ENCODE measurements around the gene EVC2. TPM values are rescaled to one million over a fixed set of nuclear protein-coding genes. Genes with fewer than 3 reads are reported as not detected.

Gene EVC2
- polyA plus RNA-seq, 1 donor (not counting 4 experiments of a cell fraction or from before 2014, with no cell fraction given), result 1.7 TPM

DNA sequence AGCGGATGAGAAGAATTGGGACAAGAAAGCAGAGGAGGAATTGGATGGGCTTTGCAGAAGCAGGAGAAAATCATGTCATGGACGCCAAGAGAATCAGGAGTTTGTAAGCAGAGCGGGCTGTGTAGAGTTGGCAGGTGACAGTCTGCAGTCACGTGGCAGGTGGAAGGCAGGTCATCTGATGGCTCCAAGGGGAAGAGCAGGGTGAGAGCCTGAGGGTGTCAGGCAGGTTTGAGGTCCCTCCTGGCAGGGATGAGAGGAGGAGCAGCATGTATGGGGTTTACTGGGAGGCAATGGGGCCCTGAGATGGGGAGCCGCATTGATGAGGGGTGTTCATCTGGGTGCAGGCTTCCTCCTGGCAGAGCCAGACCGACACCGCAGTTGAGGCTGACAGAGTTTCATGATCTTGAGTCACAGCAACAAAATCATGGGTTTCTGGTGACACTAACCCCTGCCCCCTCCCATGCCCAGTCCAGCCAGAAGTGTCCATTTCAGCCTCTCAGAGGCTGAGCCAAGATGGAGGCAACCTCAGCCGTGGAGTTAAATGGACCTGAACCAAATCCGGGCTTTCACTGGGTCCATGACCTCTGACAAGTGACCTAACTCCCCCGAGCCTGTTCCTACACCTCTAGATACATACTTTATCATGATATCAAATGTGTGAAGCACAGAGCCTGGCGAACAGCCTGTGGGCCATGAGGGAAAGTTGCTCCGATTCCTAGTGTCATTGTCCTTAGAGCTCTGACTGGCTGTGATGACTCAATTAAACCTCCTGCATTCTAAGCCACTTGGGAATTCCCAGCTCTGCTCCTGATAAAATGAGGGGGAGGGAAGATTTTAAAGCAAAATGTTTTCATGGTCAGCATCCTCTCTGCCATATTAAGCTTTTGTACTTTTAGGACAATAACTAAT, 38.7 kb upstream of the EVC2 start:
- FAIRE-seq (no peak), DNase-seq (ENCODE audit: low read depth, low spot score) (no peak)
- Histone ChIP-seq H3K27ac (ENCODE audit: control insufficient read depth, insufficient read depth, low read length) (peak overlapping the region; percentile 58), H3K9ac (ENCODE audit: control insufficient read depth, extremely low read depth, insufficient read depth, low read length) (no peak overlapping the region), H3K79me2 (ENCODE audit: control insufficient read depth, insufficient read depth, low read length) (no peaks in the 10 kb centered on the region), H3K36me3 (ENCODE audit: control insufficient read depth in 2 of 2, extremely low read depth in 1 of 2, insufficient read depth in 2 of 2, low read length in 2 of 2) (peaks cover 22 to 54% of the 10 kb centered on the region in 2 experiments), H2AFZ (ENCODE audit: control insufficient read depth, low read length) (no peak overlapping the region), H3K9me3 (ENCODE audit: control insufficient read depth, low read depth, low read length) (peaks cover 3% of the 10 kb centered on the region), H3K9me1 (ENCODE audit: control insufficient read depth, extremely low read depth, insufficient read depth, low read length) (no peaks in the 10 kb centered on the region), H3K4me3 (ENCODE audit: control insufficient read depth in 2 of 3, extremely low read depth in 1 of 3, insufficient read depth in 2 of 3, low read depth in 1 of 3, low read length in 3 of 3) (no peak overlapping the region), H3K4me1 (ENCODE audit: control insufficient read depth, extremely low read depth, insufficient read depth, low read length) (peaks cover 18% of the 10 kb centered on the region), H4K20me1 (ENCODE audit: control insufficient read depth, extremely low read depth, insufficient read depth, low read length) (no peaks in the 10 kb centered on the region), H3K27me3 (ENCODE audit: control insufficient read depth, extremely low read depth, insufficient read depth, low read length) (no peaks in the 10 kb centered on the region), H3K4me2 (ENCODE audit: control insufficient read depth, extremely low read depth, insufficient read depth, low read depth, low read length) (no peak overlapping the region)
- dilution Hi-C loops (cut with MboI; ENCODE audit: extremely low pct_ligation_motif_present, low sequenced_read_pairs), result no loop called here
- no peak for TF ChIP-seq EZH2 (IDR thresholded peaks at IDR 0.05; ENCODE audit: low read length)
- TF ChIP-seq CTCF (optimal IDR thresholded peaks at IDR 0.05 in 1 of 3, IDR thresholded peaks at IDR 0.05 in 1 of 3, conservative IDR thresholded peaks at IDR 0.05 in 1 of 3; ENCODE audit: extremely low read depth in 1 of 3, insufficient read depth in 2 of 3, low read length in 3 of 3), result no peak

DNA sequence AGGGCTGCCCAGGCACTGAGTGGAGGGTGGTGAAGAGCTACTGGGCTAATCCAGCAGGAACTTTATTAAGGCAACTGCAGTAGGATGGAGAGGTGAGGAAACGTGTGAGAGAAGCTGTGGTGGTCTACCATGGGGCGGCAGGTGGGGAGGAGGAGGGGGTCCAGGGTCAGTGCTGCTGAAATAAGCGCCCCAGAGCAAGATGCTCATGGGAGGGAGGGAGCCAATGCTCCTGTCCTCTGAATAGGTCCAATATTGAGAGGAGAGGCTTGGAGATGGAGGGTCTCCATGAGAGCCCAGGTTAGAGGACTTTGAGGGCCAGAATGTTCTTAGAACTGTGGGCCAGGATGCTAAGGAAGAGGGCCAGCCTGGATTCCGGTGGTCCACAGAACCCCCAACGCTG, 37.9 kb upstream of the EVC2 start:
- H3K36me3 ChIP-seq (ENCODE audit: control insufficient read depth in 2 of 2, extremely low read depth in 1 of 2, insufficient read depth in 2 of 2, low read length in 2 of 2), result peaks cover 22 to 53% of the 10 kb centered on the region in 2 experiments
- dilution Hi-C loops (cut with MboI; ENCODE audit: extremely low pct_ligation_motif_present, low sequenced_read_pairs), result no loop called here
- H3K27ac ChIP-seq (ENCODE audit: control insufficient read depth, insufficient read depth, low read length), result no peak overlapping the region
- no peak overlapping the region for H3K4me3 ChIP-seq (ENCODE audit: control insufficient read depth in 2 of 3, extremely low read depth in 1 of 3, insufficient read depth in 2 of 3, low read depth in 1 of 3, low read length in 3 of 3)
- FAIRE-seq (no peak), DNase-seq (ENCODE audit: low read depth, low spot score) (no peak)
- no peak overlapping the region for H3K4me2 ChIP-seq (ENCODE audit: control insufficient read depth, extremely low read depth, insufficient read depth, low read depth, low read length)
- H2AFZ ChIP-seq (ENCODE audit: control insufficient read depth, low read length), result no peak overlapping the region
- H3K4me1 ChIP-seq (ENCODE audit: control insufficient read depth, extremely low read depth, insufficient read depth, low read length), result peaks cover 18% of the 10 kb centered on the region
- H3K9ac ChIP-seq (ENCODE audit: control insufficient read depth, extremely low read depth, insufficient read depth, low read length), result no peak overlapping the region
- no peaks in the 10 kb centered on the region for H3K79me2 ChIP-seq (ENCODE audit: control insufficient read depth, insufficient read depth, low read length)
- no peak for TF ChIP-seq CTCF (optimal IDR thresholded peaks at IDR 0.05 in 1 of 3, IDR thresholded peaks at IDR 0.05 in 1 of 3, conservative IDR thresholded peaks at IDR 0.05 in 1 of 3; ENCODE audit: extremely low read depth in 1 of 3, insufficient read depth in 2 of 3, low read length in 3 of 3)
- H4K20me1 ChIP-seq (ENCODE audit: control insufficient read depth, extremely low read depth, insufficient read depth, low read length), result no peaks in the 10 kb centered on the region
- H3K9me1 ChIP-seq (ENCODE audit: control insufficient read depth, extremely low read depth, insufficient read depth, low read length), result no peaks in the 10 kb centered on the region
- H3K9me3 ChIP-seq (ENCODE audit: control insufficient read depth, low read depth, low read length), result peaks cover 3% of the 10 kb centered on the region
- no peaks in the 10 kb centered on the region for H3K27me3 ChIP-seq (ENCODE audit: control insufficient read depth, extremely low read depth, insufficient read depth, low read length)
